GM10266 (cell line): ENCODE data around the gene RAB31.

Source experiments
- DNase-seq: peaks from one replicate; pipeline ENCODE4 v3.0.0; 2012; ENCODE audit errors: extremely low spot score
- TF ChIP-seq, protein P1 (sequence below): IDR thresholded peaks from 2 replicates; pipeline ENCODE4 v1.5.1; 2012; ENCODE audit warnings: mild to moderate bottlenecking, low read depth; ENCODE audit not compliant: control insufficient read depth, insufficient read depth; ENCODE audit errors: missing control alignments

RAB31 gene

DNA sequence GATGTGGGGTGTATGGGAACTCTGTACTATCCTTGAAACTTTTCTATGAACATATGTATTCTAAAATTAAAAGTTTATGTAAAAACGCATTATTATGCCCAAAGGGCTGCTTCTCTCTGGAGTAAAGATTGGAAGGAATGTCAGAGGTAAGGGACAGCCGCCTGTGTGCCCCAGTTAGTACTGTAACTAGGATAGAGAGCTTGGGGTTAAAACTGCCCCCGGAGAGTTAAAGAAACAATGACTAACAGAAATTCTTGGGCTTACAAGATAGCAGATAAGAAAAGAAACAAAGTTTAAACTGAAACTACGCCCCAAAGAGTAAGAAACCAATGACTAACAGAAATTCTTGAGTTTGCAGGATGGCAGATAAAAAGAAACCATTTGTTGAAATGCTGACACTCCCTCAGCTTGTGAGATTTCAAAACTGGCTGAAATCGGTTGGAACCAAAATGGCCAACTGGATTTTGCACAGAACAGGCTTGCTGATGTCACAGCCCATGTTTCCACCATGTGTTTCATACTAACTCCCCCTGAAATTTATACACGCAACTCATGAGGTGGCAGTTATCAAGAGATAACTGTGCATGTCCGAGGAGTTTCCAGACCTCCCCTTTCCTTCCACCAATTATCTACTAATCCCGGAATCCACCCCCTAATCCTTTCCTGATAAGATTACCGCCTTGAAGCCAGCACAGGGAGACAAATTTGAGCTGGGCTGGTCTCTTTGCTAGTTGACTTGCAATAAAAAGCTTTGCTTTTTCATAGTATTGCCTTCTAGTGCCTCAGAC, 169.0 kb downstream of the RAB31 start:
- TF ChIP-seq, protein P1, sequence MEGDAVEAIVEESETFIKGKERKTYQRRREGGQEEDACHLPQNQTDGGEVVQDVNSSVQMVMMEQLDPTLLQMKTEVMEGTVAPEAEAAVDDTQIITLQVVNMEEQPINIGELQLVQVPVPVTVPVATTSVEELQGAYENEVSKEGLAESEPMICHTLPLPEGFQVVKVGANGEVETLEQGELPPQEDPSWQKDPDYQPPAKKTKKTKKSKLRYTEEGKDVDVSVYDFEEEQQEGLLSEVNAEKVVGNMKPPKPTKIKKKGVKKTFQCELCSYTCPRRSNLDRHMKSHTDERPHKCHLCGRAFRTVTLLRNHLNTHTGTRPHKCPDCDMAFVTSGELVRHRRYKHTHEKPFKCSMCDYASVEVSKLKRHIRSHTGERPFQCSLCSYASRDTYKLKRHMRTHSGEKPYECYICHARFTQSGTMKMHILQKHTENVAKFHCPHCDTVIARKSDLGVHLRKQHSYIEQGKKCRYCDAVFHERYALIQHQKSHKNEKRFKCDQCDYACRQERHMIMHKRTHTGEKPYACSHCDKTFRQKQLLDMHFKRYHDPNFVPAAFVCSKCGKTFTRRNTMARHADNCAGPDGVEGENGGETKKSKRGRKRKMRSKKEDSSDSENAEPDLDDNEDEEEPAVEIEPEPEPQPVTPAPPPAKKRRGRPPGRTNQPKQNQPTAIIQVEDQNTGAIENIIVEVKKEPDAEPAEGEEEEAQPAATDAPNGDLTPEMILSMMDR: no peak
- no peak for DNase-seq

DNA sequence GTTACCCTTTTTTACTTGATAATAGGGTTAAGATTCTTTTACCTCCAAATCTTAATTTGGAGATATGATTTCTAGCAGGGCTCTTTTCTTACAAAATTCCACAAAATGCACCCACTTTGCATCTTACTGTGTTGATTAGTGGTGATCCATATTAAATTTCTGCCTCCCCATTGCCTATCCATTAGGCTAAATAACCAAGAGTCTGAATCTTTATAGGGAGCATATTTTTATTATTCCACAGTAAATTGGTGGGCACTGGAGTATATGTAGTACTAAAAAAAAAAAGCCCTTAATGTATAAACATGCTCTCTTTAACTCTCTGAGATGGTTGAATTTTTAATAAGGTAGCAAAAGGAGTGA, 169.5 kb downstream of the RAB31 start:
- no peak for DNase-seq
- TF ChIP-seq, protein P1: no peak

DNA sequence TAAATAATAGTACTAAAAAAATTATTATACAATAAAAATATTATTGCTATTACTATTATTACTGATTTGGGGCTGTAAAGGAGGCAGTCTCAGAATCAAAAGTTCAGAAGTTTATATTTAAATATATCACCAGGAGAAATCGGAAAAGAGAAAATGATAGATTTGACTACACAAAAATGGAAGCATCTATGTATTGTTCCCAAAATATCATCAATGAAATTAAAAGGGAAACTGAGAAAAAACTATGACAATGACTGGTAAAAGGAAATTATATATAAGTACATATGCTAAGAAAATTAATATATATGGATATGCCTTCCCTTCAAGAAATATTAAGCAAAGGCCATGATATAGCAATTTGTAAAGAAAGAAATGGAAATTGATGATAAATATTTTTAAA, 170.0 kb downstream of the RAB31 start:
- TF ChIP-seq, protein P1: no peak
- no peak for DNase-seq

DNA sequence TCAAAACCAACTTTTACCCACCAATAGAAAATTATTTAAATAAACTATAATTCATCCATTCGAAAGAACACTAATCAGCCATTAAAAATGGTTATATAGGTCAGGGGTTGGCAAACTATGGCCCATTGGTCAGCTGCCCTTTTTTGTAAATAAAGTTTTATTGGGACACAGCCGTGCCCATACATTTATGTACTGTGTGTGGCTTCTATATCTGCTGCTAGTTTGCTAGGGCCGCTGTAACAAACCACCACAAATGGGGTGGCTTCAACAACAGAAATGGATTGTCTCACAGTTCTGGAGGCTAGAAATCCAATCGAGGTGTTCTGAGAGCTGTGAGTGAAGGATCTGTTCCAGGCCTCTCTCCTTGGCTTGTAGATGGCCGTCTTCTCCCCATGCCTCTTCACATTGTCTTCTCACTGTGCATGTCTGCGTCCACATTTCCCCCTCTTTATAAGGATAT, 170.7 kb downstream of the RAB31 start:
- DNase-seq: no peak
- TF ChIP-seq, protein P1: no peak

DNA sequence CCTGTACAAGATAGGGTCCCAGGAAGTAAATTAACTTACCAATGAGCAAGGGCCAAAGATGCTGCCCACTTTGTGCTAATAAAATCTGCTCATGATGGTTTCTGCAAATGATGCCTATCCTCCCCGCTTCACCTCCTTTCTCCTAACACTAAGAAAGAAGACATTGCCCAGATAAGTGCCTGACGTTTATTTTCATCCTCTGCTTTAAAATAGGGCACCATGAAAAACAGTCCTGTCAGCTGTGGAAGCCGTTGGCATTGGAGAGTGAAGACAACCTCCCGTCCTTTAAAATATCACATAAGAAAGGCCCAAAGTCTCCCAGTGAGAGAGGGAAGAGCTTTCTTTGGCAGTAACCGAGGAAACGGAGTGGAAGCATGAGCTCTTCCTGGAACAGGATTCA, 176.0 kb downstream of the RAB31 start:
- no peak for DNase-seq
- TF ChIP-seq, protein P1: no peak

DNA sequence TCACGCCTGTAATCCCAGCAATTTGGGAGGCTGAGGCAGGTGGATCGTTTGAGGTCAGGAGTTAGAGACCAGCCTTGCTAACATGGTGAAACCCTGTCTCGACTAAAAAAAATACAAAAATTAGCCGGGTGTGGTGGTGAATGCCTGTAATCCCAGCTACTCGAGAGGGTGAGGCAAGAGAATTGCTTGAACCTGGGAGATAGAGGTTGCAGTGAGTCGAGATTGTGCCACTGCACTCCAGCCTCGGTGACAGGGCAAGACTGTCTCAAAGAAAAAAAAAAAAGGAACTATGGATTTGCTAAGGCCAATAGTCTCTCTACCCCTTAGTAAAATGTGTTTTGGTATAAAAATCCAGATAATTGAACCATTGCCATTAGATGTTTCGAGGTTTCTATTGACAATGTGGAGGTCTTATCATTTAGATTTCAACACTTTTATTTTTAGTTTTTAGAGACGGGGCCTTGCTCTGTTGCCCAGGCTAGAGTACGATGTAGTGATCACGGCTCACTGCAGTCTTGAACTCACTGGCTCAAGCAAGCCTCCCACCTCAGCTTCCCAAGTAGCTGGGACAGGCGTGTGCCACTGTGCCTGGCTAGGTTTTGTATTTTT, 176.5 kb downstream of the RAB31 start:
- DNase-seq: no peak
- TF ChIP-seq, protein P1: no peak

DNA sequence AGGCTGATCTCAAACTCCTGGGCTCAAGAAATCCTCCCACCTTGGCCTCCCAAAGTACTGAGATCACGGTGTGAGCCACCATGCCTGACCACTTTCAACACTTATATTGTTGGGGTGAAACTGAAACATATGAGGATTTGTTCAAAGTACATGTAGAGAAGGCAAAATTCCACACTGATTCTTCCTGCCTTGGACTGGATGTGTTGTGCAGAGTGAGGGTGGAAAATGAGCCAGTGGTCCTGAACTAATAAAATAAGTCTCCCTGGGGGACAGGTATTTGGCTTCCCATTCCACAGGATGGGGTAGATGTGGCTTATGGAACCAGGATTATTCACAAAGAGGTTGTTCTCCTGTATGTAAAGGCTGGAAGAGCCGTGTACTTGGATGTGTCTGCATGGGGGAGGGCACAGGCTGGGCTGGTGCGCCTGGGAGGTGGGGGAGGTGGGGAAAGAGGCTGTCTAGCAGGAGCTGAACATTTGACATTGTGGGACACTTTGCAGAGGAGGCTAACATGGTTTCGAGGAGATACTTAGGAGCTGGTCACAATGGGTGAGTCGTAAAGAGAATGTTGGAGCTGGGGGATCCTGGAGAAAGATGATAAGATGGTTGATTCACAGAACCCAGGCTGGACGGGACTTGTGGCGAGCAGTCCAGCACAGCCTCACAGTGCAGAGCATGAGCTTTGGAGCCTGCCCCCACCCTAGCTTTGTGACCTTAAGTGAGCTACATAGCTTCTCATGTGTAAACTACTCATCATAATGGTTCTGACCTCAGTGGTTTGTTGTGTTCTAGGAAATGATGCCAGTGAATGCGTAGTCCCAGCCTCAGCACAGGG, 177.3 kb downstream of the RAB31 start, which contains the start of gene TXNDC2:
TSS of gene TXNDC2 (plus strand) at position 804 of the 835 bp plus-strand sequence. CDS start 708 bp downstream, outside the sequence.
- no peak for DNase-seq
- TF ChIP-seq, protein P1: no peak
